GM21528 (cell line): Measurements from ENCODE around the gene MYL11.
"Not testable (repeated sequence)": the region's sequence is repeated elsewhere in the genome, so short reads cannot be mapped to it uniquely, and the experiment has no call there.

Experiments
- ATAC-seq: cut with Tn5 transposase; IDR thresholded peaks from one replicate; pipeline ENCODE4 v1.9.1; 2021; ENCODE audit warnings: mild to moderate bottlenecking, moderate library complexity; ENCODE audit not compliant: unreplicated experiment, low FRiP score

MYL11 gene, protein sequence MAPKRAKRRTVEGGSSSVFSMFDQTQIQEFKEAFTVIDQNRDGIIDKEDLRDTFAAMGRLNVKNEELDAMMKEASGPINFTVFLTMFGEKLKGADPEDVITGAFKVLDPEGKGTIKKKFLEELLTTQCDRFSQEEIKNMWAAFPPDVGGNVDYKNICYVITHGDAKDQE

DNA sequence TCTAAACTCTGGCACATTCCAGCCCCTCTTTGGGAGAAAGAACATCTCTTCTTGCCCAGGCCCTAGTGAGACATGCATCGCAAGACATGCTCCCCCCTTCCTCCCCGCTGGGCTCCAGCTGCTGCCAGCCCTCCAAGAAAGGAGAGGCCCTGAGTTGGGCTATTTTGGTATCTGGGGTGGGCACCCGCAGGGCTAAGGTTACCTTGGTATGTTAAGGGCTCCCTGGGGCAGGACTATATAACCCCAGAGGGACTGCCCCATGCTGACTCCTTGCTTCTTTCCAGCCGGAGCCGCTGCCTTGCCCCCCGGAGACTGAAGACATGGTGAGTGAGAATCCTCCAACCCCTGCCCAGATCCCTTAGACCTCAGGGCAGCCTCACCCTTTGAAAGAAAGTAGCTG, at the start of gene MYL11:
TSS of gene MYL11 (plus strand) at position 265 of the 400 bp plus-strand sequence. CDS start at position 321, 56 bp downstream.
- ATAC-seq = no peak

DNA sequence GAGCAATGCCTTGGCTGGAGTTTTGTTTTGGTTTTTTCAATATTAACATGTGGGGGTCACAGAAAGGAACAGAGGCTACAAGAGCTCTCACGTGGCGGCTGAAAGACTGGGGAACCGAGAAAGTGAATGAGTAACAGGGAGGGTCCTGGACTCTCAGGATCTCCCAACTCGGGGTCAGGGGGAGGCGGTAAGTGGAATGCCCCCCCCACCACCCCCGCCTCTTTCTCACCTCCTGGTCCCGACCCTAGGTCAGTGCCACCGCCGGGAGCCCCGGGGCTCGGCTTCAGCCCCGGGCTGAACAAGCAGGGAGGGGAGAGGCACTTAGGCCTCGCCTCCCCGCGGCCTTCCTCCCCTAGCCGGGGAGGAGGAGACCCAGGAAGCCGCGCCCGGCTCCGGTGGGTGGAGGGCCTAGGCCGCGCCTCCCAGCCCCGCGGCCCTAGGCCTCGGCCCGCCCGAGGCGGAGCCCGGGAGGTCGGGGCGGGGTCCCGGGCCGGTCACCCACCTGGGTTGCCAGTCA, 40.1 kb upstream of the MYL11 start:
- ATAC-seq = peak; percentile 79

DNA sequence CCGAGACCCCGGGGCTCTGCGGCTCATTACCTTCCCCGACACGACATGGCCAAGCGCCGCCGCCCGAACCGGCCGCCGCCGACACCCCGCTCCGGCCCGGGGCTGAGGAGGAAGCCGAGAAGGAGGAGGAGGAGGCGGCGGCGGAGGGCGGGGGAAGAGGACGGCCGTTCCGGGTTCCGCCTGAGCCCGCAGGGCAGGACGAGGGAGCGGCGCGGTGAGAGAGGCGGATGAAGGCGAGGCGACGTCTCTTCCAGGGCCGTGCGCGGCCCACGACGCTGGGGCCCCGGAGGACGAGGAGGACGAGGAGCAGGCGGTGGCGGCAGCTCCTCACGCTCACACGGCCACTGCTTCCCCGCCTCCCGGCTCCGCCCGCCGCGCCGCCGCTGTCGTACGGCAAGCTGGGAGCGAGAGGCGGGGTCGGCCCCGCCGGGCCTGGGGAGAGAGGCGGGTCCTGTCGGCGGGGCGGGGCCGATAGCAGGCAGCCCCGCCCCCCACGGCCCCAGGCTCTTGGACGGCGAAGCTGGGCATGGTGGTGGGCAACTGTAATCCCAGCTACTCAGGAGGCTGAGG, 39.5 kb upstream of the MYL11 start:
- peak; percentile 69 for ATAC-seq

DNA sequence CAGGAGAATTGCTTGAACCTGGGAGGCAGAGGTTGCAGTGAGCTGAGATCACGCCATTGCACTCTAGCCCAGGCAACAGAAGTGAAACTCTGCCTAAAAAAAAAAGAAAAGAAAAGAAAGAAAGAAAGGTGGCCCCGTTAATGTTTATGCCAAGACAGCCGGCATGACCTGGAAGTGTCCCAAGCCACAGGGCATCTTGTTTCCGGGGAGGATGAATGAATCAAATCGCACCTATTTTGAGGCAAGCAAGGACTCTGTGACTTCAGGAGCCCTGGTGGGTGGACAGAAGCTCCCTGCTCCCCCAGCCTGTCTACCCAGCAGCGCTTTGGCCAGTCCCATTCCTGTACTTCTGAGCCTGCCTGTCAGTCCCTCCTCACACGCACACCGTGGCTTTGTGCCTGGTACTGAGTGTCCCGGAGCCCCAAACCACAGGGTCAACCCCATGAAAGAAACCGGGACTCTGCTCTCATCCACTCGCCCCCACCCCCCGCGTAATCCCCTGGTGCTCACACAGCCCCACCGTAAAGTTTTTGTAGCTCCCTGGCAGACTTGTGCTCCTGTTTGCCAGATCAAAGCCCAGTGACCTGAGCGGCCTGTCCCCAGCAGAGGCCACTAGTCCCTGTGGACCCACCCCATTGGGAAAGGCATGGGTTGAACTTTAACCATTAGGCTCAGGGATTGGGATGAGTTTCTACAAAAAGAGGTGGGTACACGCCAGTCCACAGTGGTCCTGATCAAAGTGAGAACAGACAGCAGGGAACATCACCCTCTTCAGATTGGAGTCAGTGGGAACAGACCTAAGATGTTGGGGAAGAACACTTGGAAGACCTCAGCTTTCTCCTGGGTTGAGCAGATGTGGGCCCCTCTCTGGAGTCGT, 38.8 kb upstream of the MYL11 start:
- peak; percentile 26 for ATAC-seq

DNA sequence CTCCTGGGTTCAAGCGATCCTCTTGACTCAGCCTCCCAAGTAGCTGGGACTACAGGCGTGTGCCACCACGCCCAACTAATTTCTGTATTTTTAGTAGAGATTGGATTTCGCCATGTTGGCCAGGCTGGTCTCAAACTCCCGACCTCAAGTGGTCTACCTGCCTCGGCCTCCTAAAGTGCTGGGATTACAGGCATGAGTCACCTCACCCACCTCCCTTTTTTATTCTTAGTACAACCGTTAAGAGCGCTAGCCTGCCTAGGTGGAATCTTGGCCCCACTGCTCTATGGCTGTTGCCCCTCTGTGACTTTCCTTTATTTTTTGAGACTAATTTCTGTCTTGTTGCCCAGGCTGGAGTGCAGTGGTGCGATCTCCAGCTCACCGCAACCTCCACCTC, 36.6 kb upstream of the MYL11 start:
- ATAC-seq = not testable (repeated sequence)

DNA sequence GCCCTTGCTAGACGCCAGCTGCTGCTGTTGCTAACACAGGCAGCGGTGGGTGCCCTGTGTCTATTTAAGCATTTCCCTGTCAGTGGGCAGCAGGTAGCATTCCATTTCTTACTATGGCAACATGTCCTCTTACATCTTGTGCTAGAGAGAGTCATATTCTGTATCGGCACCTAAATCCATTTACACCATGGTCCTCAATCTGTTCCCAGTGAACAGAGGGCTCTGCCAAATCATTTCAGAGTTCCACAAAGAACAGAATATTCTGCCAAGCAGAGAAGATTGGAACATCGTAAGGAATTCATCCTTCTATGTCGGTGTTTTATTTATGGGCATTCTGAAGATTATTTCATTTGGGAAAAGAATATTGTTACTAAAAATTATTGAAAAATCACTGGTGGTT, 35.9 kb upstream of the MYL11 start:
- ATAC-seq = not testable (repeated sequence)

DNA sequence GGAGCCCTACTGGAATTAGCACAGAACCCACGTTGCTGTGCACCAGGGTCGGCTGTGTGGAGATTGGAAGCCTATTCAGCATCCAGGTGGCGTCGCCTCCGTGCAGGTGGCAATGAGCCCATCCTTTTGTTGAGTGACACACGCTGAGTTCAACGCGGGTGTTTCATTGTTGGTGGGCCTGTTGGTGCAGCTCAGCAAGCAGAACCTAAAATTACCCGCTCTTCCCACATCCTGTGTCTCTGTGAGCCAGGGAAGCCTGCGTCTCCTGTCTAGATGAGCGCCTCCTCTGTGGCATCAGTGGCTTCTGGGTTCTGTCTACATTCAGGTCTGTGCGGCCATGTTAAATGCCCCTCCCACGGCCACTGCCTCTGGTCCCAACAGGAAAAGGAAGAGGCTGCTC, 34.0 kb upstream of the MYL11 start:
- ATAC-seq = no peak

DNA sequence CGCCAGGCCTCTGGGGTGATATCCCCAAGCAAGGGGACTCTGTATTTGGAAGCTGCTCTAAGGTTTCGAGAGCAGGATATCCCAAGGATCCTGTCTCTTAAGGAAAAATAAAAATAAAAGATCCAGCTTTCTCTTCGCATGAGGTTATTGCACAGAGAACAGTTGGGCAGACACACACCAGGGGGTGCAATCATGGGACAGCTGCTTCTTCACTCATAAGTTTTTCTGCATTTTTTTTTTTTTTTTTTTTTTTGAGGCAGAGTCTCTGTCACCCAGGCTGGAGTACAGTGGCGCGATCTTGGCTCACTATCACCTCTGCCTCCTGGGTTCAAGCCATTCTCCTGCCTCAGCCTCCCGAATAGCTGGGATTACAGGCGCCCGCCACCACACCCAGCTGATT, 32.6 kb upstream of the MYL11 start:
- ATAC-seq = not testable (repeated sequence)

DNA sequence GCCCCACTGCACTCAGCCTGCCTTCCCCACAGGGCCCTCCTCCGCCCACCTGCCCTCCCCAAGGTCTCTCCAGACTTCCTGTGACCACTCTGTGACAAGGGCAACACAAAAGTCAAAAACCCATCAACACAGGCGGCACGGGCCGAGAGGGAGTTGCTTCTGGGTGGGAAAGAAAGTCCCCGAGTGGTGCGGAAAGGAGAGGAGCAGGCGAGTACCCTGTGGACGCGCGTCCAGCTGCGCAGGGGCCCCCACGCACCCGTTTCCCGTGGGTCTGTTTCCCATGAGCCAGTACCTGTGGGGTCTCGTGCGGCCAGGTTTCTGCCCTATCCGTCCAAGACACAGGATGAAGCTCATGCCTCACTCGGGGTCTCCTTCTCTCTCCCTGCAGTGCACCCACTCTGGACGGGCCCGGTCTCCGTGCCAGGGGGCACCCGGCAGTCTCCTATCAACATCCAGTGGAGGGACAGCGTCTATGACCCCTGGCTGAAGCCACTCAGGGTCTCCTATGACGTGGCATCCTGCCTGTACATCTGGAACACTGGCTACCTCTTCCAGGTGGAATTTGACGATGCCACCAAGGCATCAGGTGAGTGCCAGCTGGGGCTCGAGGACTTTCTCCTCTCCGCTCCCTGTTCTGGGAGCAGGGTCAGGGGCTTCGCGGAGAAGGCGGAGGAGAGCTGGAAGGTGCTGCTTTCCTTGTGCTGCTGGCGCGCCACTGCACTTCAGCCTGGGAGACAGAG, 31.7 kb upstream of the MYL11 start:
- no peak for ATAC-seq

DNA sequence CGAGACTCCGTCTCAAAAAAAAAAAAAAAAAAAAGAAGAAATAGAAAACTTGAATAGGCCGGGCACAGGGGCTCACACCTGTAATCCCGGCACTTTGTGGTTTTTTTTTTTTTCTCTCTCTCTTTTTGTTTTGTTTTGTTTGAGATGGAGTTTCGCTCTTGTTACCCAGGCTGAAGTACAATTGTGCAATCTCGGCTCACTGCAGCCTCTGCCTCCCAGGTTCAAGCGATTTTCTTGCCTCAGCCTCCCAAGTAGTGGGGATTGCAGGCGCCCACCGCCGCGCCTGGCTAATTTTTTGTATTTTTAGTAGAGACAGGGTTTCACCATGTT, 31.1 kb upstream of the MYL11 start:
- ATAC-seq = not testable (repeated sequence)

DNA sequence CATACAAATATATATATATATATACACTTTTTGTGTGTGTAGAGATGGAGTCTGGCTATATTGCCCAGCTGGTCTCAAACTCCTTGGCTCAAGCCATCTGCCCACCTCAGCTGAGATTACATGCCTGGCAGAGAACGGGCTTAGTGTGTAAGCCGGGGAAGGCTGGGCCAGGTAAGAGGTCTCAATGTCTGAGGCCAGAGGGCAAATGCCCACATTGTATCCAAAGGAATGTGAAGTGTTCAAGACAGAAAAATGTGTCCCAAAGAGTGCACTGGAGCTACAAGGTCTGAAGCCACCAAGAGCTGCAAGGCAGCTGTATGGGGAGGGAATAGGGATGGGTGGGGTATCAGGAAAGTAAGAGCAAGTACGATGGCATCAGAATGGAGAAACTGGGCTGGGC, 28.3 kb upstream of the MYL11 start:
- ATAC-seq = no peak

DNA sequence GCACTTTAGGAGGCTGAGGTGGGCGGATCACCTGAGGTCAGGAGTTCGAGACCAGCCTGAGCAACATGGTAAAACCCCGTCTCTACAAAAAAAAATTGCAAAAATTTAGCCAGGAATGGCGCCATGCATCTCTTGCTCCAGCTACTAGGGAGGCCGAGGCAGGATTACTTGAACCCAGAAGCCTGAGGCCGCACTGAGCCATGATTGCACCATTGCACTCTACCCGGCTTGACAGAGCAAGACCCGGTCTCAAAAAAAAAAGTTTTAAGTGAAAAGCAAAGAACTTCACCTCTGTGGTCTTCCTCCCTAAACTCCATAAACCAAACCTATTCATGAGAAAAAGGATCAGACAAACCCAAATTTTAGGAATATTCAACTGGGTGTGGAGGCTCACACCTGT, 26.5 kb upstream of the MYL11 start:
- no peak for ATAC-seq

DNA sequence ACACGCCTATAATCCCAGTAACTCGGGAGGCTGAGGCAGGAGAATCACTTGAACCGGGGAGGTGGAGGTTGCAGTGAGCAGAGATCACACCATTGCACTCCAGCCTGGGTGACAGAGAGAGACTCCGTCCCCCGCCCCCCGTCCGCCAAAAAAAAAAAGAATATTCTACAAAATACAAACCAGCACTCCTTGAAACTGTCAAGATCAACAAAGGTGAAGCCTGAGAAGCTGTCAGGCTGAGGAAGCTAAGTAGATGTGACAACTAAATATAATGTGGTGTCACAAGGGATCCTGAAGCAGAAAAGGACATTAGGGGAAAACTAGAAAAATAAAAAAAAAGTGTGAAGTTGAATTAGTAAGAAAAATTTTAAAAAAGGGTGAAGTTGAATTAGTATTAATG, 25.7 kb upstream of the MYL11 start:
- no peak for ATAC-seq

DNA sequence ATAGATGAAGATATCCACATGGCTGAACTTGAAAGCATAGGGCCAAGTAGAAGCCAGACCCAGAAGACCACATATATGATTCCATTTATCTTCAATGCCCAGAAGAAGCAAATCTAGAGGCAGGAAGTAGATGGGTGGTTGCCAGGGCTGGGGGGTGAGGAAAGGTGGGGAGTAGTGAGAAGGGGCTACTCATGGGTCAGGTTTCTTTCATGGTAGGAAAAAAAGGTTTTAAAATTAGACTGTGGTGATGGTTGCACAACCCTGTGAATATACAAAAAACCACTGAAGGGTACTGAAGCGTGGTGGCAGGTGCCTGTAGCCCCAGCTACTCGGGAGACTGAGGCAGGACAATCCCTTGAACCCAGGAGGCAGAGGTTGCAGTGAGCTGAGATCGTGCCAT, 24.9 kb upstream of the MYL11 start:
- no peak for ATAC-seq

DNA sequence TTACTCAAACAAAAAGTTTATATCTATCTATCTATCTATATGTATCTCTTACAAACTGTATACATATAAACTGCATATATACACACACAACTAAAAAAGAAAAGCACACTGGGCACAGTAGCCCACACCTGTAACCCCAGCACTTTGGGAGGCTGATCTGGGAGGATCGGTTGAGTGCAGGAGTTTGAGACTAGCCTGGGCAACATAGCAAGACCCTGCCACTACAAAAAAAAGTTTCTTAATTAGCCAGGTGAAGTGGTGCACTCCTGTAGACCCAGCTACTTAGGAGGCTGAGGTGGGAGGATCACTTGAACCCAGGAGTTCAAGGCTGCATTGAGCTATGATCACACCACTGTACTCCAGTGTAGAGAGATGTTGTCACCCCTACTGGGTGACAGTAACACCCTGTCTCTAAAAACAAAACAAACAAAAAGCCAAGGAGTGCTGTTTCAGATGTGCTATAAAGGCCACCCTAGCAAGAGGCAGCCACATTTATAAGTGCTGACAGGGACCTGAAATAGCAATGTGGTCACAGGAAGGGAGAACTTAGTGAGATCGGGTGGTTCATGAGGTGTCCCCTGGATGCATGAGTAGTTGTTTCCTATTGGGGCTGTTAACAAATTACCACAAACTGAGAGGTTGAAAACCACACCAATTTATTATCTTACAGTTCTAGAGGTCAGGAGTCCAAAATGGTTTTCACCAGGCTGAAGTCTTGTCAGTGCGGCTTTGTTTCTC, 24.3 kb upstream of the MYL11 start:
- ATAC-seq = no peak

DNA sequence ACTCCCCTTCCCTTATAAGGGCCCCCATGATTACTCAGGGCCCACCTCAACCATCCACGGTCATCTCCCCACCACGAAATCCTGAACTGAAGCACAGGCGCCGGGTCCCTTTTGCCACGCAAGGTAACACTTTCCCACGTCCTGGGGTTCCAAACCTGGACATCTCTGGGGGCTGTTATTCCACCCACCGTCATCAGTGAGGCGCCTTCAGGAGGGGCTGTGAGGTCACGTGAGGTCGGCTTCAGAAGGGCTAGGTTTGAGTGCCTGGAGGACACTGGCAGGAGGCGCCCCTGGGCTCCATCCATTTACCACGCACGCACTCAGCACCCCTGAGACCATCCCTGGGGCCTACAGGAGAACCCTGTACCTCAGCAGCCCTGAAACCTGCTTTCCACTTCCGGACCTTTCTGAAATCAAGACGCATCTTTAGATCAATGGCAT, 23.6 kb upstream of the MYL11 start:
- ATAC-seq = no peak

DNA sequence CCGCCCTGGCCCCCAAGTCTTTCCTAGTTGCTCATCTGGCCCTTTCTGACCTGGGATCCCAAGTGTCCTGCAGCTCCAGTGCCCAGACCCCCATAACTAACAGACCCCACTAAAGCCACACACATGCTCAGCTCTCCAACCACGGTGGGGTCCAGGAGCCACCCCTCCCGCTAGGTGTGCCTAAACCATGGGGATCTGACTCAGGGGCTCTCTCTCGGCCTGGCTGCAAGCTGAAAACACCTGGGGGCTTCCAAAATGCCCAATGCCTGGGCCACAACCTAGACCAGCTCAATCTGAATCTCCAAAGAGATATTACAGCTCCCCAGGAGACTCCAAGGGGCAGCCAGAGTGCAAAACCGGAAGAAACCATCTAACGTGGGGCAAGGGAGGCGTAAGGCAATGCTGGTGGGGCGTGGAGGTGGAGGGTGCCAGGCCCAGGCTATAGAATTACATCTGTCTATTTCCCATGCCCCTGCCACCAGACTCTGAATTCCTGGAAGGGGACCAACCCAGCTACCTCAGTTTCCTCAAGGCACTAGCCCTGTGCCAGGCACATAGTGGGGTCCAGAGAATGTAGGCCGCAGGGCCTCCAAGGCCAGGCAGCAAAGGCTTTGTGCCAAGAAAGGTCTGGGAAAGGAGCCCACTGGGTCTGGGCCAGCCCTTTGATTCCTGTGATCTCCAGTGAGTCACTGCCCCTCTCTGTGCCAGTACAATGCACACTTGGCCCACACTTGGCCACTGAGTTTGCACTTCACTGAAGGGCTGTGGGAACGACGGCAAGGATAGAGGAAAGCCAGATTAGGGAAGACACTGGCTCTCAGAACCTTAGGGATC, 22.8 kb upstream of the MYL11 start:
- no peak for ATAC-seq

DNA sequence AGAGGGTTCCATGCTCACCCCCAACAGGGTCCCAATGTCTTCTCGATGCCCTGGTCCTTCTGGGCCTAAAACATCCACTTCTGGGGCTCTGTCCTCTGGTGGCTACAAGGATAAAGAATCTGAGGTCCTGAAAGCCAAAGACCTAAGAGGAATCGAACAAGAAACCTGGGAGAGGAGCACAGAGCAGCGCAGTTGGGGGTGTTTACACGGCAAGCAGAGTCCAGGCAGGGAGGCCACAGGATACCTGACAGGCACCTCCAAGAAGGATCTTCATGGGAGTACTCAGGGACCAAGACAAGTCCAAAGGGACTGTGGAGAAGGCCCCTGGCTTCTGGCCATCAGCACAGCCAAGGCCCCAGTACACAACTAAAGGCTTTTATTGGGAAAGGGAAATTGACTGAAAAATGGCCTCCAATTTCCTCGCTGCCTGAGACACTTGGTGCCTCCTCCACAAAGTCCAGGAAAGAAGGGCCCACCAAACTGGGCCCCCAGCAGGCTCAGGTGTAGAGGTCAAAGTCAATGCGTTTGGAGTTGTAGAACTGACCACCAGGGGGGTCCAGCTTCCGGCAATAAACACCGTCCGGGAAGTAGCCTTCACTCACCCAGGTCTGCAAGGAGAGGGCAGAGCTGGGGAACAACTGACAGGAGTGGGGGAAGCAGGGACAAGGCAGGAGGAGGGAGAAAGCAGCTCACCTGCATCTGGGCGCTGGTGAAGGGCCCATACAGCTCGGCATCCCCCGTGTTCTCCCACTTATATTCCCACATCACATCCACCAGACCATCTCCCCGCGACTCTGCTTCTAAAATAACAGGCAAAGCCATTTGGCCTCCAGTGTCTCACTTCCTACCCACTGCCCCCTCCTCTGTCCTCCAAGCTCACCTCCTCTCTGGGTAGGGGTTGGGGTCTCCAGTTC, 21.9 kb upstream of the MYL11 start:
- no peak for ATAC-seq
